ENCODE results near the gene LDLRAD1. TPM values are rescaled to one million over a fixed set of nuclear protein-coding genes. Genes with fewer than 3 reads are reported as not detected.

Gene LDLRAD1
- total and polyA plus RNA-seq, 10 of the 15 experiments (the other 5 are each of a cell fraction or from before 2014, with no cell fraction given) = not detected

- no peak for TF ChIP-seq ZNF687 (IDR thresholded peaks at IDR 0.05)
Observed at GRCh38 chr1:53964109-53964508, 53.9 kb downstream of the LDLRAD1 start (continued).

GRCh38 chr1:53963460-53963859 is 54.5 kb downstream of the LDLRAD1 start:
- ChIA-PET RAD21 (ENCODE audit: unreplicated experiment) (no interaction called here), SMC1A (ENCODE audit: uncharacterized antibody, unreplicated experiment) (no interaction called here), CTCF (interaction anchor here (1.0 to 7.4 kb wide), 3 partner anchors 13 to 98 kb away, joined by 3 to 232 read pairs (median 3); no protein-coding TSS in a partner anchor), POLR2A (no interaction called here)
- in situ Hi-C loops (cut with MboI) = loop anchor here (5.0 to 25.0 kb wide), 3 partner anchors 49 to 476 kb away; no protein-coding TSS in a partner anchor
- Histone ChIP-seq H3K4me2 (ENCODE audit: control insufficient read depth, insufficient read depth) (no peak overlapping the region), H3K79me2 (ENCODE audit: control insufficient read depth, insufficient read depth, low read length) (no peaks in the 10 kb centered on the region), H2AFZ (ENCODE audit: control insufficient read depth, low read depth, low read length) (no peak overlapping the region), H3K9ac (ENCODE audit: control insufficient read depth, insufficient read depth, low read length) (no peak overlapping the region), H3K9me3 (replicated peaks; ENCODE audit: control insufficient read depth, insufficient read depth, low read length) (no peaks in the 10 kb centered on the region), H3K27me3 (replicated peaks in 1 of 2; ENCODE audit: control insufficient read depth in 2 of 2, insufficient read depth in 2 of 2, low read length in 1 of 2) (no peaks in the 10 kb centered on the region), H3K4me3 (no peak overlapping the region), H4K20me1 (ENCODE audit: control insufficient read depth, insufficient read depth) (no peaks in the 10 kb centered on the region), H3K36me3 (ENCODE audit: control insufficient read depth in 2 of 2, insufficient read depth in 2 of 2, low read length in 1 of 2) (peaks cover 3 to 18% of the 10 kb centered on the region in 2 experiments), H3K4me1 (ENCODE audit: control insufficient read depth, insufficient read depth, low read length) (no peaks in the 10 kb centered on the region), H3K27ac (ENCODE audit: control insufficient read depth, insufficient read depth) (no peak overlapping the region)
- no peak for TF ChIP-seq CHD1 (IDR thresholded peaks at IDR 0.05; ENCODE audit: low read depth, low read length)
- no TSS peak for BruUV-seq (replicated peaks)
- no peak for FAIRE-seq
- no peak for ATAC-seq
- 43% methylated on average over 4 of the region's 4 CpGs for WGBS (ENCODE audit: insufficient coverage, insufficient replicate concordance, low lambda C conversion rate, missing lambda C conversion rate)
- no peak for DNase-seq (ENCODE audit: low read depth, low spot score)
- intact Hi-C loops (cut with micrococcal nuclease; ENCODE audit: unreplicated experiment) = no loop called here
